ENCODE results near the gene TAS2R30. TPM values are rescaled to one million over a fixed set of nuclear protein-coding genes. Genes with fewer than 3 reads are reported as not detected.
A peak's percentile ranks its signal among the peaks of the same experiment; 100 is the strongest.

The TAS2R30 gene, protein sequence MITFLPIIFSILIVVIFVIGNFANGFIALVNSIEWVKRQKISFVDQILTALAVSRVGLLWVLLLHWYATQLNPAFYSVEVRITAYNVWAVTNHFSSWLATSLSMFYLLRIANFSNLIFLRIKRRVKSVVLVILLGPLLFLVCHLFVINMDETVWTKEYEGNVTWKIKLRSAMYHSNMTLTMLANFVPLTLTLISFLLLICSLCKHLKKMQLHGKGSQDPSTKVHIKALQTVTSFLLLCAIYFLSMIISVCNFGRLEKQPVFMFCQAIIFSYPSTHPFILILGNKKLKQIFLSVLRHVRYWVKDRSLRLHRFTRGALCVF
- total RNA-seq: 7.4 and 9.1 TPM in 2 replicates

- no peak for TF ChIP-seq CTCF (IDR thresholded peaks at IDR 0.05; ENCODE audit: insufficient read depth, low read depth, low read length)
- DNase-seq (ENCODE audit: low read depth): peak; percentile 20
- no peak within 1 kb of the TSS for H3K4me3 ChIP-seq (ENCODE audit: low read depth, low read length)
Observed at GRCh38 chr12:11134305-11134704, at the start of gene TAS2R30. TSS of gene TAS2R30 (minus strand) at chr12:11134644. CDS start at chr12:11134244, 400 bp downstream.

- no peak for DNase-seq (ENCODE audit: low read depth)
- TF ChIP-seq CTCF (IDR thresholded peaks at IDR 0.05; ENCODE audit: insufficient read depth, low read depth, low read length): no peak
- no peak overlapping the region for H3K4me3 ChIP-seq (ENCODE audit: low read depth, low read length)
Observed at GRCh38 chr12:11183011-11183410, 48.6 kb upstream of the TAS2R30 start.

DNA sequence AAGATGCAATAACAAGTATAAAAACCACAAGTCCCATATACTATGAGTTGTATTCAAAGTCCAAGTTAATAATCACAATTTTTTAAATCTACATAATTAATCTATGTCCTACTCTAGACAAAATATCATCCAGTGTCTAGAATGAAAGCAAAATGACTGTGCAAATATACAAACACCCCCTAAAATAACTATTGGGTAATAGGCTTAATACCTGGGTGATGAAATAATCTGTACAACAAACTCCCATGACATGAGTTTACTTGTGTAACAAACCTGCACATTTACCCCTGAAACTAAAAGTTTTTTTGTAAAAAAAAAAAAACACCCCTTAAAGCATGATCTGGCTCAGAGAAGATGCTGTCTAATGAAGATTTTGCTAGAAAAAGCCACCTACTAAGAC is 48.1 kb upstream of the TAS2R30 start:
- no peak overlapping the region for H3K4me3 ChIP-seq (ENCODE audit: low read depth, low read length)
- peak; percentile 10 for DNase-seq (ENCODE audit: low read depth)
- TF ChIP-seq CTCF (IDR thresholded peaks at IDR 0.05; ENCODE audit: insufficient read depth, low read depth, low read length): no peak

DNA sequence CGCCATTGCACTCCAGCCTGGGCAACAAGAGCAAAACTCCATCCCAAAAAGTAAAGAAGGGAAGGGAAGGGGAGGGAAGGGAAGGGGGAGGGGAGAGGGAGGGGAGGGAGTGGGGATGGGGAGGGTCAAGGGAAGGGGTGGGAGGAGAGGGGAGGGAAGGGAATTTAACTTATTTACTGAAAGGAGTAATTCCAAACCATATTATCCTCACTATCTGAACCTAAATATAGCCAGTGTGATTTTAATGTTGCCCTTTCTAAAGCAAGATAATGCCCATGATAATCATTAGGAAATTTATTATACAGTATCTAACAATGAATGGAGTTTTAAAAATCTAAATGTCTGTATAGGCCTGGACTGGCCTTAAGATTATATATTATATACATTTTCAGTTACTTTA is 43.8 kb upstream of the TAS2R30 start:
- no peak for TF ChIP-seq CTCF (IDR thresholded peaks at IDR 0.05; ENCODE audit: insufficient read depth, low read depth, low read length)
- DNase-seq (ENCODE audit: low read depth): no peak
- no peak overlapping the region for H3K4me3 ChIP-seq (ENCODE audit: low read depth, low read length)

- DNase-seq (ENCODE audit: low read depth): peak; percentile 22
- no peak for TF ChIP-seq CTCF (IDR thresholded peaks at IDR 0.05; ENCODE audit: insufficient read depth, low read depth, low read length)
- H3K4me3 ChIP-seq (ENCODE audit: low read depth, low read length): no peak overlapping the region
Observed at GRCh38 chr12:11174022-11174421, 39.6 kb upstream of the TAS2R30 start.

DNA sequence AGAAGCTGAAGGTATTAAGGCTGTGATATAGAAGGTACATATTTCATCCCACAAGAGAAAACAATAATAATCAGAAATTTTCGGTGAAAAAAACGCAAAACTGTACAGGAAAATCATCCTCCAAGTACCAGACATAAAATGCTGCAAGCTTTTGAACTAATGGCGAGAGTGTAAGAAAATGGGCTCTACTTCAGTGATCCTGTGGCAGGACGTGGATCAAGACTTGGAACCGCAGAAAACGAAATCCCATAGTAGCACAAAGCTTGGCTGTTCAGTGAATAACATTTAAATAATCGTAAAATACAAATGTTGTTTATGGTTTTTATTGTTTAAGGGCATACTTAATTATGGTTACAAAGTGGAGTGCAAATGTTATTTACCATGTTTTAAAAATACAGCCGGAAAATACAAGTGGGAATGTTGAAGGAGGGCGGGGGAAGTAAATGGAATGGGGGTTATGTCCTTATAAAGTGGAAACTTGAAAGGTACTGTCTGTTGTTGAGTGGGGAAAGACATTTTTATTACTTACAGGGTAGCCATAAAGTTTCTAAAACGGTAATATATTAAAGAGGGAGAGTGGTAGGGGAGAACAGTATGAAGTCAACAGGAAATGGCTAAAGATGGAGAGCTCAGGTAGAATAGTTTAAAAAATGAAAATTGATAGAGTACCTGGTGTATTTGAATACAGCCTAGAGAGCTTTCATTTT is 37.7 kb upstream of the TAS2R30 start:
- TF ChIP-seq CTCF (IDR thresholded peaks at IDR 0.05; ENCODE audit: insufficient read depth, low read depth, low read length): no peak
- peak; percentile 48 for DNase-seq (ENCODE audit: low read depth)
- peak overlapping the region; percentile 90 for H3K4me3 ChIP-seq (ENCODE audit: low read depth, low read length)
